ENCODE measurements around the gene PVALEF. TPM values are rescaled to one million over a fixed set of nuclear protein-coding genes. Genes with fewer than 3 reads are reported as not detected.

The PVALEF gene
- total RNA-seq, 1 donor from 2014 or later, result not detected

- no peak for DNase-seq (ENCODE audit: low read depth)
Observed at GRCh38 chr17:81161536-81161935, 3.8 kb upstream of the PVALEF start.

- no peak for DNase-seq (ENCODE audit: low read depth)
Observed at GRCh38 chr17:81161972-81162371, 3.3 kb upstream of the PVALEF start.

GRCh38 chr17:81162491-81162890 lies 2.8 kb upstream of the PVALEF start:
- no peak for DNase-seq (ENCODE audit: low read depth)

GRCh38 chr17:81163051-81163695 lies 2.1 kb upstream of the PVALEF start:
- DNase-seq (ENCODE audit: low read depth), result no peak

GRCh38 chr17:81163703-81164370 lies 1.5 kb upstream of the PVALEF start:
- no peak for DNase-seq (ENCODE audit: low read depth)

GRCh38 chr17:81164371-81165245 lies 699 bp upstream of the PVALEF start:
- no peak for DNase-seq (ENCODE audit: low read depth)

- no peak for DNase-seq (ENCODE audit: low read depth)
Observed at GRCh38 chr17:81166033-81166492, 756 bp downstream of the PVALEF start, which contains the start of gene AATK. Gene AATK, minus strand, starts transcription at chr17:81166221. Its CDS starts 229 bp downstream, at chr17:81165992.

- DNase-seq (ENCODE audit: low read depth), result no peak
Observed at GRCh38 chr17:81167194-81167524, 1.9 kb downstream of the PVALEF start.

- DNase-seq (ENCODE audit: low read depth), result no peak
Observed at GRCh38 chr17:81167638-81168037, 2.3 kb downstream of the PVALEF start.

- no peak for DNase-seq (ENCODE audit: low read depth)
Observed at GRCh38 chr17:81169870-81170309, 4.6 kb downstream of the PVALEF start.

- DNase-seq (ENCODE audit: low read depth), result peak; percentile 56
Observed at GRCh38 chr17:81170727-81171494, 5.6 kb downstream of the PVALEF start.

GRCh38 chr17:81171941-81172340 lies 6.6 kb downstream of the PVALEF start:
- peak; percentile 44 for DNase-seq (ENCODE audit: low read depth)

GRCh38 chr17:81173052-81173761 lies 7.9 kb downstream of the PVALEF start:
- peak; percentile 53 for DNase-seq (ENCODE audit: low read depth)

- no peak for DNase-seq (ENCODE audit: low read depth)
Observed at GRCh38 chr17:81173762-81174155, 8.5 kb downstream of the PVALEF start.

- DNase-seq (ENCODE audit: low read depth), result no peak
Observed at GRCh38 chr17:81176666-81177065, 11.4 kb downstream of the PVALEF start.

- peak; percentile 21 for DNase-seq (ENCODE audit: low read depth)
Observed at GRCh38 chr17:81178136-81179091, 13.1 kb downstream of the PVALEF start.

GRCh38 chr17:81179220-81179619 lies 13.9 kb downstream of the PVALEF start:
- DNase-seq (ENCODE audit: low read depth), result peak; percentile 18

- no peak for DNase-seq (ENCODE audit: low read depth)
Observed at GRCh38 chr17:81179861-81180260, 14.6 kb downstream of the PVALEF start.
